ENCODE measurements around the gene GLMP.
"Not testable (repeated sequence)": the region's sequence is repeated elsewhere in the genome, so short reads cannot be mapped to it uniquely, and the experiment has no call there.

GLMP gene

GRCh38 chr1:156295391-156295947, at the start of gene GLMP:
Gene GLMP, minus strand, starts transcription at chr1:156295679. Its CDS starts 34 bp downstream, at chr1:156295645.
- peak; percentile 75 for DNase-seq (ENCODE audit: low spot score)

- no peak for DNase-seq (ENCODE audit: low spot score)
Observed at GRCh38 chr1:156344409-156344808, 48.9 kb upstream of the GLMP start.

- DNase-seq (ENCODE audit: low spot score) = no peak
Observed at GRCh38 chr1:156342166-156342955, 46.9 kb upstream of the GLMP start.

GRCh38 chr1:156338180-156338976, 42.9 kb upstream of the GLMP start, which contains the start of the genes CCT3 and TSACC:
Gene CCT3, minus strand, starts transcription at chr1:156338292. Its CDS starts 108 bp downstream, at chr1:156338184.
Gene TSACC, plus strand, starts transcription at chr1:156338526. Its CDS starts 1,232 bp downstream, at chr1:156339758.
- DNase-seq (ENCODE audit: low spot score) = peak; percentile 100

GRCh38 chr1:156337888-156338179, 42.4 kb upstream of the GLMP start:
- no peak for DNase-seq (ENCODE audit: low spot score)

GRCh38 chr1:156337052-156337887, 41.8 kb upstream of the GLMP start:
- no peak for DNase-seq (ENCODE audit: low spot score)

GRCh38 chr1:156336242-156336641, 40.8 kb upstream of the GLMP start:
- DNase-seq (ENCODE audit: low spot score) = no peak

GRCh38 chr1:156323179-156323578, 27.7 kb upstream of the GLMP start:
- DNase-seq (ENCODE audit: low spot score) = not testable (repeated sequence)

GRCh38 chr1:156320560-156320959, 25.1 kb upstream of the GLMP start:
- no peak for DNase-seq (ENCODE audit: low spot score)

GRCh38 chr1:156319664-156320063, 24.2 kb upstream of the GLMP start:
- peak; percentile 17 for DNase-seq (ENCODE audit: low spot score)

GRCh38 chr1:156316909-156317308, 21.4 kb upstream of the GLMP start:
- DNase-seq (ENCODE audit: low spot score) = no peak

- no peak for DNase-seq (ENCODE audit: low spot score)
Observed at GRCh38 chr1:156310962-156311361, 15.5 kb upstream of the GLMP start.

GRCh38 chr1:156308078-156308477, 12.6 kb upstream of the GLMP start:
- DNase-seq (ENCODE audit: low spot score) = no peak

GRCh38 chr1:156305215-156305614, 9.7 kb upstream of the GLMP start:
- DNase-seq (ENCODE audit: low spot score) = no peak

- DNase-seq (ENCODE audit: low spot score) = no peak
Observed at GRCh38 chr1:156303241-156303640, 7.8 kb upstream of the GLMP start.

- no peak for DNase-seq (ENCODE audit: low spot score)
Observed at GRCh38 chr1:156298852-156299357, 3.4 kb upstream of the GLMP start, which contains the start of gene VHLL. Gene VHLL, minus strand, starts transcription at chr1:156299307. Its CDS starts 118 bp downstream, at chr1:156299189.

GRCh38 chr1:156293895-156294294, 1.6 kb downstream of the GLMP start:
- DNase-seq (ENCODE audit: low spot score) = no peak

- no peak for DNase-seq (ENCODE audit: low spot score)
Observed at GRCh38 chr1:156293098-156293434, 2.4 kb downstream of the GLMP start.

GRCh38 chr1:156291226-156292061, 4.0 kb downstream of the GLMP start:
- DNase-seq (ENCODE audit: low spot score) = peak; percentile 75

GRCh38 chr1:156289857-156290256, 5.6 kb downstream of the GLMP start:
- no peak for DNase-seq (ENCODE audit: low spot score)

GRCh38 chr1:156286061-156286460, 9.4 kb downstream of the GLMP start:
- DNase-seq (ENCODE audit: low spot score) = no peak
